ENCODE results near the gene TIMP3. TPM values are rescaled to one million over a fixed set of nuclear protein-coding genes. Genes with fewer than 3 reads are reported as not detected.
"Not testable (repeated sequence)": the region's sequence is repeated elsewhere in the genome, so short reads cannot be mapped to it uniquely, and the experiment has no call there.

TIMP3 gene
- total RNA-seq: 116 TPM
- long read RNA-seq, full-length matches to known transcripts: 79 of 166 reads
- long read RNA-seq, partial matches to known transcripts: 75 of 166 reads
- long read RNA-seq, other reads (novel, unspliced or antisense): 12 of 166 reads

GRCh38 chr22:32801537-32802236, at the start of gene TIMP3:
TSS of gene TIMP3 (plus strand) at chr22:32801705. CDS start at chr22:32802002, 297 bp downstream.
- intact Hi-C loops (cut with DNase I): loop anchor here (2.0 to 5.0 kb wide), 3 partner anchors 51 to 185 kb away; no protein-coding TSS in a partner anchor
- DNase-seq (ENCODE audit: low spot score): peak; percentile 91

- intact Hi-C loops (cut with DNase I): no loop called here
- DNase-seq (ENCODE audit: low spot score): no peak
Observed at GRCh38 chr22:32752326-32752725, 49.2 kb upstream of the TIMP3 start.

GRCh38 chr22:32752816-32753520, 48.5 kb upstream of the TIMP3 start:
- intact Hi-C loops (cut with DNase I): no loop called here

GRCh38 chr22:32753591-32753990, 47.9 kb upstream of the TIMP3 start:
- no peak for DNase-seq (ENCODE audit: low spot score)
- intact Hi-C loops (cut with DNase I): no loop called here

More at GRCh38 chr22:32752816-32753520, 48.5 kb upstream of the TIMP3 start:
- DNase-seq (ENCODE audit: low spot score): no peak

GRCh38 chr22:32754413-32755041, 47.0 kb upstream of the TIMP3 start:
- intact Hi-C loops (cut with DNase I): no loop called here

GRCh38 chr22:32757086-32757762, 44.3 kb upstream of the TIMP3 start:
- intact Hi-C loops (cut with DNase I): not testable (repeated sequence)

More at GRCh38 chr22:32754413-32755041, 47.0 kb upstream of the TIMP3 start:
- DNase-seq (ENCODE audit: low spot score): no peak

GRCh38 chr22:32758866-32759385, 42.6 kb upstream of the TIMP3 start:
- no peak for DNase-seq (ENCODE audit: low spot score)
- intact Hi-C loops (cut with DNase I): no loop called here

More at GRCh38 chr22:32757086-32757762, 44.3 kb upstream of the TIMP3 start:
- not testable (repeated sequence) for DNase-seq (ENCODE audit: low spot score)

- no peak for DNase-seq (ENCODE audit: low spot score)
- intact Hi-C loops (cut with DNase I): loop anchor here (5.0 to 10.0 kb wide), 2 partner anchors 37 to 136 kb away; no protein-coding TSS in a partner anchor
Observed at GRCh38 chr22:32760396-32760795, 41.1 kb upstream of the TIMP3 start.

GRCh38 chr22:32760815-32761214, 40.7 kb upstream of the TIMP3 start:
- intact Hi-C loops (cut with DNase I): loop anchor here (5.0 to 10.0 kb wide), 2 partner anchors 36 to 136 kb away; no protein-coding TSS in a partner anchor
- no peak for DNase-seq (ENCODE audit: low spot score)

GRCh38 chr22:32761251-32761903, 40.1 kb upstream of the TIMP3 start:
- no peak for DNase-seq (ENCODE audit: low spot score)
- intact Hi-C loops (cut with DNase I): loop anchor here (5.0 to 10.0 kb wide), 2 partner anchors 36 to 137 kb away; no protein-coding TSS in a partner anchor

GRCh38 chr22:32764330-32765131, 37.0 kb upstream of the TIMP3 start:
- peak; percentile 61 for DNase-seq (ENCODE audit: low spot score)
- intact Hi-C loops (cut with DNase I): loop anchor here (5.0 to 10.0 kb wide), 2 partner anchors 33 to 140 kb away; no protein-coding TSS in a partner anchor

- intact Hi-C loops (cut with DNase I): loop anchor here (10.0 kb wide), 1 partner anchor 140 kb away; no protein-coding TSS in a partner anchor
- DNase-seq (ENCODE audit: low spot score): no peak
Observed at GRCh38 chr22:32765132-32765618, 36.3 kb upstream of the TIMP3 start.

- intact Hi-C loops (cut with DNase I): no loop called here
- DNase-seq (ENCODE audit: low spot score): no peak
Observed at GRCh38 chr22:32771756-32772155, 29.7 kb upstream of the TIMP3 start.

GRCh38 chr22:32775957-32776356, 25.5 kb upstream of the TIMP3 start:
- DNase-seq (ENCODE audit: low spot score): no peak
- intact Hi-C loops (cut with DNase I): no loop called here

GRCh38 chr22:32776397-32776796, 25.1 kb upstream of the TIMP3 start:
- DNase-seq (ENCODE audit: low spot score): no peak
- intact Hi-C loops (cut with DNase I): no loop called here

GRCh38 chr22:32776802-32777201, 24.7 kb upstream of the TIMP3 start:
- intact Hi-C loops (cut with DNase I): no loop called here

GRCh38 chr22:32777987-32778386, 23.5 kb upstream of the TIMP3 start:
- intact Hi-C loops (cut with DNase I): no loop called here

More at GRCh38 chr22:32776802-32777201, 24.7 kb upstream of the TIMP3 start:
- no peak for DNase-seq (ENCODE audit: low spot score)

More at GRCh38 chr22:32777987-32778386, 23.5 kb upstream of the TIMP3 start:
- DNase-seq (ENCODE audit: low spot score): no peak
